ENCODE data around the gene SPECC1L.

SPECC1L gene

DNA sequence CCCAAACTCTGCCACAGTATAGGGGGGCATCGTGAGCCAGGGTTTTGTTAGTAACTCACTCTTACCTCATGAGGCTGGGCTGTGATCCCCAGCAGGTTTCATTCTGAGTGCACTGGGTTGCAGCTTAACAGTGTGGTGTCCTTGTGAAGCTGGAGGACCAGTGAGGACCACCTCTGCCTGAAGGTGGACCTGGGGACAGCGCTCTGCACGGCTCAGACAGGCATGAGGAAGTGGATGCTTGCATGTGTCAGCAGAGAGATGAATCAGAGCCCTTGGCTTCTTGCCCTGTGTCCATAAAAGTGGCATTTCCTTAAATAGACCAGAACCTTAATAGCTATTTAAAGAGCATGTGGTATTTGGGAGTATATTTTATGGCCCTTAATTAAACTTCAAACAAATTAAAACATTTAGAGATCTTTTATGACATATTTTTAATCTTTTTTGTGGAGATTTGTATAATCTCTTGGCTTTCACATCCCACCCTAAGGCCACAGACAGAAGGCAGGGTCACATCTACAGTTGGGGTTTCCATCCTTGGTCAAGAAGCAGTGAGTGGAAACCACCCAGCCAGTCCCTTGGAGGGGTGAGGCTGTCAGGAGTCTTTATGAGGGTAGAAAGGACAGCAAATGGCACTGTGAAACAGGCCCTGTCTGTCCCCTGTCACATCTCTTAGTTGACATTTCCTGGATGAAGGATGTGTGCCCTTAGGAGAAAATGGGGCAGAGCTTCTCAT, 132.0 kb downstream of the SPECC1L start:
- peak; percentile 23 for DNase-seq

DNA sequence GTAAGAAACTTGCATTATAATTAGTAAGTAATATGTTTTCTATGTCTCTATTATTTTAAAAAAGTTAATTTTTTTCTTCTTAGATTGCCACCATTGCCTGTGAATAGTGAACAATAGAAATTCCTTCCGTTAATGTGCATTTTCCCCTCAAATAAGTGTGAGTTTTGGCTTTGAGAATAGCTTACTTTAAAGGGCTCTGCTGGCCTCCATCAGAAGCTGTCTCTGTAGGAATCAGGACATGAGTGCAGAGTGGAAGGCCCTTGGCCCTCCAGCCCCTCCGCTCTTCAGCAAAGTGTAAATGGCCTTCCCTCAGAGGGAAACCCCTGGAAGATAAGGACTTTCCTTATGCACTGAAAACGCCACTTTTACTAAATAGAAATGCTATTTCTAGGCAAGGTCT, 132.7 kb downstream of the SPECC1L start:
- no peak for DNase-seq

DNA sequence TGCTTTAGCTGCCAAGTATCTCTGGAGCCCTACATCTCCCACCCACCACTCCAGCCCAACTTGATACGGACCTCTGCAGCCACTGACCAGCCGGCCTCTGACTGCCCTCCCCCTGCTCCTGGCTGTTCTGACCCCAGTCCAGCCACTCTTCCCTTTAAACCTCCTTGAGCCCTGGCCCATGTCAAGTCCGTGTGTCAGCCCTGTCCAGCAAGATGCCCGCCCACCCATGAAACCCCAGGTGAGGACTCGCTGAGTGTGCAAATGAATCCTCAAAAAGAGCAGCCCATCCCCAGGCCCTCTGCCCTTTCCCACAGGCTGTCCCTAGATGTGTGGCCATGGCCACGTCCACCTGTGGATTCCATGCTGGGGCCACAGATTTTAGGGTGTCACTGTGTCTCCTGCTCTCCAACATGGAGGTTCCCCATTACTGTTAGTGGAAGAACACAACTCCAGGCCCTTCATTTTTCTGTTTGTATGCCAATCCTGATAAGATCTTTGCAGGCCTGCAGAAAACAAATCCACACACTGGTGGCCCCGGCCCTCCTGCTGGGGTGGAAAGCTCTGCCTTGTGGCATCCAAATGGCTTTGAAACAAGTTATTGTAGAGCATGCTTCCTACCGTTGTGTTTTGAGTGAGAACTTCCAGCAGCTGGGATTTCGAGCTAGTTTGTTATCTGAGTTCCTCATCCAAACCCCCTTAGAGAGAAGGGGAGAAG, 134.1 kb downstream of the SPECC1L start:
- DNase-seq: no peak

DNA sequence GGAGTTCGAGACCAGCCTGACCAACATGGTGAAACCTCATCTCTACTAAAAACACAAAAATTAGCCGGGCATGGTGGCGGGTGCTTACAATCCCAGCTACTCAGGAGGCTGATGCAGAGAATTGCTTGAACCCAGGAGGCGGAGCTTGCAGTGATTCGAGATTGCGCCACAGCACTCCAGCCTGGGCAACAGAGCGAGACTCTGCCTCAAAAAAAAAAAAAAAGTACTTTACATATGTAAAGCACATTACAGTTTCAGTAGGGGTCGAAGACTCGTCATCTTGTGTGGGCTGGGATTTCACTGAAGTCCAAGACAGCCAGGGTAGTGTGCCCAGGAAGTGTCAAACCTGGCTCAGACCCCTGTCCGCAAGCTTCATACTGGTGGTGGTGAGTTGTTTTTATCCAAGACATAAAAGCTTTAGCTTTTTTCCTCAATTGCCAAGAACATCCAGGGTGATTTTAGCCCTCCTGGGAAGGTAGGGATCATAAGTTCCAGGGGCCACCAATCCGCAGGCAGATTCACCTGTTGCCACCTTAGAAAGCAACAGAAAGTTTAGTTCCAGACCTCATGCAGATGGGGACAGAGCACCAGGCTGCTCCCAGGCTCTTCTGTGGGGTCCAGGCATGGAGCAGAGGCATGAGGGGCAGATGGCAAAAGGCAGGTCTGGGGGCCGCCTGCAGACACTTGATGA, 135.1 kb downstream of the SPECC1L start:
- DNase-seq: no peak

DNA sequence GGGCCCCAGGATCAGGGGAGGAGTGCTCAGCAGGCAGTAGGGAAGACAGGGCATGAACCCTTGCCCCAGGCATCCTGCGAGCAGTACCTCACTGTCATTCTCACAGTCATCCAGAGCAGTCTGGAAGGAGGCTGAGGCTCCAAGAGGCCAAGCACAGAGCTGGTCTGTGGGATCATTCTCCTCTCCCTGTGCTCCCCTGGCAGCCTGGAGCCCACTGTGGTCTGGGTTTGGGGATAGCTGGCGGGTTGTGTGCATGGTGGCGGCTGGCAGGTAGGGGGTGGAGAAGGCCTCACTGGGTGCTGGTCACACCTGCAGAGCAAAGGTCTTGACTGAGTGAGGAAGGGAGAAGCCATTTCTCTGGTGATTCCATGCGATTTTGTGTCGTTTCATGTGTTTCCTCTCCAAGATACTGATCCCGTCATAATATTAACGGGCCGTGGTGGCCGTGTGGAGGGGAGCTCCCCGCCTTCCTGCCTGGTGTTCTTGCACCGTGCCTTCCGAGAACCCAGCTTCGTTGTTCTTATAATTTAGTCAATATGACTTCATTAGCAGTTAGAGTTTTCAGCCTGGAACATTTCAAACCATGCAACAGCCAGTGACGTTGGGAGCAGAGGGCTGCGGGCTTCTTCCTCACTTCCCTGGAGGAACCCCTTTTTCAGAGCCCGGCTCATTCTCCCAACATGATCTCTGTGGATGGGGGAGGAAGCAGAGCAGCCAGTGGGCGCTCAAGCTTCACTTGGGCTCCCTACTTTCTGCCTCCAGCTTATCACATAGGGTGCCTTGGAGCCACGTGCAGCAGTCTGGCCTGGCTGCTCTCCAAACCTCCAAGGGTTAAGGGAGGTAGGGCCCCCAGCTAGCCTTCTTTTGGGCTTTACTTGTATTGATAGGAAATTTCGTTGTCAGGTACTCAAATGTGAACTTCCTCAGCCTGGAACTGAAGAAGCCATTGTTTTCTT, 136.0 kb downstream of the SPECC1L start:
- no peak for DNase-seq

DNA sequence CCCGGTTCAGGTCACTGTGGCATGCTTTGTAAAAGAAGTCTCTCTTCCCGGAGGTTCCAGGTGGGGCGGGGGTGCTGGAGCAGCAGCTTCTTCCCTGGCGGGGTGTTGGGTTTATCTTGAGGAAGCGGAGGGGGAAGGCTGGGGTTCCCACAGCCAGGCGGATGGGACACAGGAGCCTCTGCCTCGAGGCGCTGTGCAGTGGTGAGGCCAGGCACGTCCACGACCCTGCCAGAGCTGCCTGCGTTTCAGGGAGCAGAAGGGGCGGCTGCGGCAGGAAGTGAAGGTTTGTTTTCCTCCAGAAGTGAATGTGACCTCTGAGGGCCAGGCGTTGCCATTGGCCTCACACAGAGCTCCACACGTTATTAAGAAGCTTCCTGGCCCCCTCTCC, 136.6 kb downstream of the SPECC1L start:
- no peak for DNase-seq

DNA sequence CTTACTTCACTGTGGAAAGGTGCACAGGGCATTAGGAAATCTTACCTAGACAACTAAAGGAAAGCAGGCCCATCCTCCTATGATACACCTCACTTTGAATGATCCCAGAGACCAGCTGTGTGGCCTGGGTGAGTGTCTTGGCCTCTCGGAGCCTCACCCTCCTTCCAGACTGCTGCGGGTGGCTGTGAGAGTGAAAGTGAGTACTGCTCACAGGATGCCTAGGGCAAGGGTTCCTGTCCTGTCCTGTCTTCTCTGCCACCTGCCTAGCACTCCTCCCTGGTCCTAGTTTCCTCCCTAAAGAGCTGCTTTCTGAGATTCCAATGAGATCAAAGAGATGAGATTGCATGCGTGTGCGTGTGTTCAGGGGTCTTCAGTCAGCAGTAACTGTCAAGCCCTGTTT, 137.3 kb downstream of the SPECC1L start:
- no peak for DNase-seq

DNA sequence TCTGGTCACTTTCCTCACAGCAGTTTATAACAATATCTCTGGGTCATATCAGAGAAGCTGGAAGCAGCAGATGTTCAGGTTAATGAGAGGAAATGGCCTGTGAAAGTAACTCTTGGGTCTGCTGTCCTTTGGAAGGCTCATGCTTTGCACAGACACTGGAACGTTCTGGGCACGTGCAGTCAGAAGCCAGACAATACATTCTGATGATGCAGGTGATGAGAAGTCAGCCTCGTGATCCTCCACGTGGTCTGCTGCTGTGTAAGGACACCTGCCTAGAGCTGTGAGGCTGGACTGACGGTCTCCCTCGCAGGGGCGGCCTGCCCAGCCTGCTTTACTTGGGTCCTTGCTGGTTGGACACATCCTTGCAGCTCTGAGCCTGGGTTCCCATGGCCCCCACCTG, 138.0 kb downstream of the SPECC1L start:
- DNase-seq: no peak

DNA sequence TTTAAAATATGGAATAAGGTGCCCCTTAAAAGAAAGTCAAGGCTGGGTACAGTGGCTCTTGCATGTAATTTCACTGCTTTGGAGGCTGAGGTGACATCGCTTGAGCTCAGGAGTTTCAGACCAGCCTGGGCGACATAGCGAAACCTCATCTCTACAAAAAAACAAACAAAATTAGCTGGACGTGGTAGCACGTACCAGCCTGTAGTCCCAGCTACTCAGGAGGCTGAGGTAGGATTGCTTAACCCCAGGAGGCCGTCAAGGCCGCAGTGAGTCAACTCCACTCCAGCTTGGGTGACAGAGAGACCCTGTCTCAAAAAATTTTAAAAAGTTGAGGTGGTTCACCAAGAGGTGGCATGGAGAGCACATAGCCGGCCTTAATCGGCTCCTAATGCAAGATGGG, 139.1 kb downstream of the SPECC1L start:
- DNase-seq: no peak

DNA sequence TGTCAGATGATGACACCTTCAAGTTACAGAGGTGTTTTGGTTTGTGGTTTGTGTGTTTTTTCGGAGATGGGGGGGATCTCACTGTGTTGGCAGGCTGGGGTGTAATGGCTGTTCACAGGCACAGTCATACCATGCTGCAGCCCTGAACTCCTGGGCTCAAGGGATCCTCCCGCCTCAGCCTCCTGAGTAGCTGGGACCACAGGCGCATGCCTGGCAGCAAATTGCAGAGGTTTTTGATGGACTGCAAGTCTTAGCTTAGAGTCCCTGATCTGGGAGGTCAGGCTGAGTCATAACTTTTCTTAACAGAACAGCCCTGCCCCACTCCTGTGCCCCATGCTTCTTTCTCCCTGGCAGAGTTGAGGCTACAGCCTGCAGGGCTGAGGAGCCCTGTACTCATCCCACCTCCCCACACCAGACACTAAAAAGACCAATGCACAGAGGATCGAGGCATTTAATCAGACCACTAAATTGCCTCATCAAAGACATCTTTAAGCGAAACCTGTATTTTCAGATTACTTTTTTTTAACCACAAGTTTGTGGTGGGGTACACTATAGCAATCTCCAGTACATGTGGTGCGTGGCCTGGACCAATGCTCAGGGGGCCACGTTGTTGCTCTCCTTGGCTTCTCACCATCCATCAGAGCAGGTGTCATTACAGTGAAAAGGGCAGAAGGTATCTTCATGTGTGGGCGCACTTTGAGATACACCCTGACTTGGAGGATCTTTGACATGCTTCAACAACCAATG, 139.7 kb downstream of the SPECC1L start:
- DNase-seq: peak; percentile 44

DNA sequence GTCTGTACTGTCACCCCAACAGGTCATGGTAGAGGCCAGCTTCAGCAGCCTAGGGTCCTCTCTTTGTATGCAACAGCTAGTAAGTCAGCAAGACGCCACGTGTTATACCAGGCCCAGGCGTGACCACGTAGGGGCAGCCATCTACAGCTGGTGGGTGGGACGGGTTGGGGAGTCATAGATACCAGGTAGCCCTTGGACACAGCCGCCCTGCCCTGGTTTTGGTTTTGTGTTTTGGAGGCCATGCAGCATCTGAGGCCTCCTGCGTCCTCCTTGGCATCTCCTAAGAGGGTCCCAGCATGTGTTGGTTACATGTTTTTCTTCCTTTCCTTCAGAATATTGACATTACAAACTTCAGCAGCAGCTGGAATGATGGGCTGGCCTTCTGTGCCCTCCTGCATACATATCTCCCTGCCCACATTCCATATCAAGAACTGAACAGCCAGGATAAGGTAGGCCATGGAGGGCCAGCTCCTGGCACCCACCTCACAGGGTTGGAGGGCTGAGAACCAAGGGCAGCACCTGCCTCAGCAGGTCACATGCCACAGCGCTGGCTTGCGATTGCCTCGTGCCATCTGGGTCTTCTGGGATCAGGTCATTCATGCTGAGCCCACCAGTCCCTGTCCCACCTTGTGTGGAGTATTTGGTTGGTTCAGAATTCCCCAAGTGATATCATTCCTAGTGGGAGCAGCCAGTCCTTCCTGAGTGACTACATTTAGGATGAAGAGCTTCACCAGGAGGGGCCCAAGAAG, 140.8 kb downstream of the SPECC1L start:
- no peak for DNase-seq

DNA sequence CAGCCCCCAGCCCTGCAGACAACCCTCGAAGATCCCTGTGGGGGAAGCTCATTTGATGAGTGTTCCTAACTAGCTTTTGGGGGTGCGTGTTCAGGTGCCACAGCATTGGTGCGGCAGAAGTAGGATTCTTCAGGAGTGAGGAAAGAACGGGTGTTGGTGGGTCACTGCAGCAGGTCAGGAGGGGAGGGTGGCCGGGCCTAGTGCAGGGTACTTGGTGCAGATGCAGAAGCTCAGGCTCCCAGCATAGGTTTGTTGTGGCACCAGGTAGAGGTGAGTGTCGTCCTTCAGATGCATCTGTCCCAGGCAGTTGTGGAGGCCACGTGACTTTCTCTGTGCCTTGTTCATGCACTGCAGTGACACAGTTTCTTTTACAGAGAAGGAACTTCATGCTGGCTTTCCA, 141.6 kb downstream of the SPECC1L start:
- no peak for DNase-seq

DNA sequence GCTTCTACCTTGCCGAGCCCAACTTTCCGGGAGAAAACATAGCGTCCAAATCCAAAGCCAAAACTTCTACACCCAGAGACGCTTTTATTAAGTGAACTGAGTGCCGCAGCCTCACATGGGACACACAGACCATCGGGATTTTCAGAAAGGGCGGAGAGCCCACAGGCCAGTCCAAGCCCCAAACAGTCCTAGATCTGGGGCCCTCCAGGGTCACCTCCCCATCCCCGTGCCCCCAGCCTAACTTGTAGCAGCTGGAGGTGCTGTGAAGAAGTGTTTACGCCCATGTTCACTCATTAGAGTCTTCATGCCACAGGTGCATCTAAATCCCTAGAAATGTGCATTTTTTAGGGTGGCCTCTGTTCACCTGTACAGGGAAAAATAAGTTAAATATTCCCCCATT, 142.6 kb downstream of the SPECC1L start:
- no peak for DNase-seq

DNA sequence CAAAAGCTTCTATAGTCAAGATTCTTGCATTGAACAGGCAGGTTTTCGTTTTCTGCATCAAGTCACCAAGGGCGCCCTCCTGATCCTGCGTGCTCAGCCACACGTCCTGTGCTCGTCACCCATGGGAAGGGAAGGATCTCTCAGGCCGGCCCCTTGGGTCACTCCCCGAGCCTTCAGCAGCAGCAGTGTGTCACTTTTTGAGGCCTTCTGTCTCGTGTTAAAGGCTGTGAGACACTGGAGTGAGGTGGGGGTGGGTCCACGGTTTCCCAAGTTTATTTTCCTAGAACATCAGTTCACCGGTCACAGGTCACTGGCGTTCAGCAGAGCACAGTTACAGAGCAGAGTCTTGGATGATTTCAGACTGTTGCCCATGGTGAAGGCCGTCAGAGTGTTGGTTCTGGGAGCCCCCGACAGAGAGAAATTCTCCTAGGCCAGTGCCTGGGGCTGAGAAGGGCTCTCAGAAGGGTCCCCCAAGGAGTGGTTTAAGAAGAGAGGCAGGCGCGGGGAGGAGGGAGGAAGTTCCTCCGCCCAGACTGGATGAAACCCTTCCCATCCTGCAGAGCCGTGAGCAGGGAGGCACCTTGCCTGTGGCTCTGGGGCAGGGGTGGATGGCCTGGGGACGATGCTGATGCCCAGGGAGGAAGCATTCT, 143.2 kb downstream of the SPECC1L start:
- no peak for DNase-seq

DNA sequence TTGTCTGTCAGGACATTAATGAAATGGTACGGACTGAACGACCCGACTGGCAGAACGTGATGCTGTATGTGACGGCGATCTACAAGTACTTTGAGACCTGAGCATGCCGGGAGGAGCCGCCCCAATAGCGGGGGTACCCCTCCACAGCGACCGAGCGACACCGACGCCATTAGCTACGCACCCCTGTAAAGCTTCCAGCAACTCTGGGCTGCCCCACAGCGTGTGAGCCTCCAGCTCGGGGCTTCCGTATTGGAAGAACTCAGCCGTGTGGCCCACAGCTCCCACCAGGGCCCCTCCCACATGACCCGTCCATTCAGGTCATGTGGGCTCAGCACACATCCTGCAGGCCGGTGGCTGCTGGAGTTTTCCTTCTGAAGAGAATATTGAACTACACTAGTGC, 143.9 kb downstream of the SPECC1L start:
- DNase-seq: no peak

DNA sequence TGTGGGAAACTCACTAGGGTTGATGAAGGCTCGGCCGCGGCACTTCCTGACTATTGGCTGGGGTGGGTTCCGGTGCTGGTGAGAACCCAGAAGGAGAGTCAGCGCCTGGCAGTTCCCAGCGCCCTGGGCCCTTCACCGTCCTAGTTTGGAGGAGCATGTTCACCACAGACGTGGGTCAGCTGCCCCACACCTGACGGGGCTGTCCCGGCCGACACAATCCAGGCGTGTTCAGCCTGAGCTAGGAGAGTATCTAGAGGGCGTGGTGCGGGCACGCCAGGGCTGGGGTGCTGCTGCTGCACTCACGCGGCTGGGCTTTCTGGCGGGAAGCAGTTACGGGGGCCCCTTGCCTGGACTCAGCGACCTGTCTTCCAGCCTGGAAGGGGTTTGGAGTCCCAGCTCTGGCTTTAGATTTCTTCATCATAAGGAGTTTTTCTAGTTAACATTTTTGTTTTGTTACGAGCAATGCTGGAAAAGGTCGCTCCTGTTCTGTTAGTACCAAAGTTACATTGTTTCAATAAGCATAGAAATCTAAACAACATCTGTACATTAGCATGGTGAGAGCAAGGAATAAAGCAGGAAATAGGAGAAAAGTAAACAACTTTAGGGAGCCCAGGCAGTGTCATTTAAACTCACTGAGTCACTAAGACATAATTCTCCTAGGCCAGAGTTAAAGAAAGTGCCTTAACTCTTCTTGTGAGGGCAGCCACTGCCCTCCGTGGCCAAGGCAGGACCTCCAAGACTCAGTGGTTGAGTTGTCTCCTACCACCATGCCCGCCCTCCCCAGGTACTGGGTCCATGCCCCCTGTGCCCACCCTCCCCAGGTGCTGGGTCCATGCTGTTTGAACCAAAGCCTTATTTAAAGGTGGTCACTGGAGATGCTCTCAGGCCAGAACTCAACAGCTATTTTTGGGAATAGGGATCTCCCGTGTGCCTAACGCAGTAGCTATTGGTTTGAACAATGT, 144.6 kb downstream of the SPECC1L start:
- DNase-seq: no peak

DNA sequence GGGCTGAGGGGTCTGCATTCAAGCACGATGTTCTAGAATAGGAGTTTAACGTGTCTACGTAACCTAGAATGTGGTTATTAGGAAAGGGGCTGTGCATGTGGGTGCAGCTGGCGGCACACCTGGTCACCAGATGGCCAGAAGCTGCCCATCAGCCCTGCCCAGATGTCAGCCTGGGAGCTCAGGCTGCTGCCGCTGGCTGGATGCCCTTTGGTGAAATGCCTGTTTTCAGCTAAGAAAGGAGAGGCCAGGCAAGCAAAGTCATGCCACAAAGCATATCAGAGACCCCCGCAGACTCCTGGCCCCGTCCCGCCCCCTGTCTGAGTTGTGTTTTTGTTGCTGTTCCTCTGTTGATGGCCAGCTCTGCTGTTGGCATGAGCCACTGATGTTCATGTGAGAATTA, 145.5 kb downstream of the SPECC1L start:
- no peak for DNase-seq

DNA sequence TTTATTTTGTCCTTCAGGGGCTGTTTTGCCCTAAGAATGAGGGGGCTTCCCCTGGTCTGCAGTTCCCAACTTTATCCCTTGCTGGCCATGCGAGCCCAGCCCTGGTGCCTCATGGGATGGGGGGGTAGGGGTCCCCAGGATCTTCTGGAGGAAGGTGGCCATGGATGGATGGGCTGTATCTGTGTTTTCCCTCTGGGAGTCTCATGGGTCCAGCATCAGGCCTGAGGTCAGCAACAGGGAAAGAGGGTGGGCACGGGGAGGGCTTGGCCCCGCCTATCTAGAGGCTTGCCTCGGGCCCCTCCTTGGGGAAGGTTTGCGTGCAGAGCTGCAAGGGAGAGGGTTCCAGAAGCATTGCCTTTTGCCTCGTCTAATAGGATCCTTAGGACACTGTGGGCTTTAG, 146.0 kb downstream of the SPECC1L start:
- DNase-seq: no peak

DNA sequence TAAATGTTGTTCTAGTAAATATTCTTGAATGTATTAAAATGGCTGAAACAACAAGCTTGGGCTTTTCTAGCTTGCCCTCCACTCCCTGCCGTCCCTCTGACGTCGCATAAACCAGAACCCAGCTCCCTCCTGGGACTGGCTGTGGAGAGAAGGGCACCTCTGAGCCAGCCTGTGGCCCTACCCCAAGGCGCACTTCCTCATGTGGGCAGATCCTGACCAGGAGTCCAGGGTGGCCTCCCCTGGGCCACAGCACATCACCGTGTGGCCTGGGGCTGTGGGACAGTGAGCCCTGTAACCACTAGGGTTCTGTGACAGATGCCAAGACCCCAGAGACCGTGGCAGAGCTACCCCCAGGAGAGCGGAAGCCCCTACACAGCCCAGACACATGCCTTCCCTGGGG, 146.6 kb downstream of the SPECC1L start:
- no peak for DNase-seq
